Measurements from ENCODE around the gene C2CD2.

The C2CD2 gene

DNA sequence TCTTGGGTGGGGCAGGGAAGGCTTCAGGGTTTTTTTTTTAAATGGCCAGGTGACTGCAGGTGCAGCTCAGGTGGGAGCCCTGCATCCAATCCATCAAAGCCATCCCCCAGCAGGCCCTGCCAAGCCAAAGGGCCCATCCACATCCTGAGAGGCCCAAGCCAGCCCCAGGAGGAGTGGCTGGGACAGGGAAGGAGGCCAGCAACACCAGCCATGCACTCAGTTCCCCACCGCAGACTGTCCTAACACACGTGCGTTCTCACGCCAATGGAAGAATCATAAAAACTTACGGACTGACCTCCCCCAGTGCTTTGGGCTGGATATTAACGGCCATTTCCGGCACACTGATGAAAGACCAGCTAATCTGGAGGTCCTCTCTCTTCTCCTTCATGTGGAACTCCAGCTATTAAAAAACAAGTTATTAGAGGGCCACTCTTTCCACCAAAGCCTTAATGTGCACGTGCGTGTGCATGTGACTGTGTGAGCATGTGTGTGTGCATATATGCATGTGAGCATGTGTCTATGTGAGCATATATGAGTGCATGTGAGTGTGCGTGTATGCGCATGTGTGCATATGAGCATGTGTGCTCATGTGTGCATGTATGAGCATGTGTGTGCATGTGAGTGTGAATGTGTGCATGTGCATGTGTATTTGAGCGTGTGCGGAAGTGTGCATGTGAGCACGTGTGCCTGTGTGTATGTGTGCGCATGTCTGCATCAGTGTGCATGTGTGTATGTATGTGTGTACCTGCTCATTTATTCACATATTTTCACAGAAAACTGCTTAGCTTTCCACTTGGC is 35.1 kb downstream of the C2CD2 start:
- no peak for TF ChIP-seq PAX5 (IDR thresholded peaks at IDR 0.05; ENCODE audit: insufficient read depth, low read length, severe bottlenecking)
- no peak for TF ChIP-seq POU2F2 (IDR thresholded peaks at IDR 0.05; ENCODE audit: low read depth, low read length)
- TF ChIP-seq SPI1 (IDR thresholded peaks at IDR 0.05; ENCODE audit: low read depth, low read length) = no peak
- no peak for TF ChIP-seq POLR2A (IDR thresholded peaks at IDR 0.05; ENCODE audit: low read depth, low read length)
- no peak for TF ChIP-seq POLR2AphosphoS5 (IDR thresholded peaks at IDR 0.05; ENCODE audit: low read depth, low read length)
- TF ChIP-seq TAF1 (IDR thresholded peaks at IDR 0.05; ENCODE audit: low read depth, low read length) = no peak
- FAIRE-seq (no peak), DNase-seq (ENCODE audit: insufficient read length, low spot score) (no peak)

GRCh38 chr21:41917531-41917930 is 36.3 kb downstream of the C2CD2 start:
- DNase-seq (ENCODE audit: insufficient read length, low spot score) (no peak), FAIRE-seq (peak; percentile 41)
- TF ChIP-seq POLR2AphosphoS5 (IDR thresholded peaks at IDR 0.05; ENCODE audit: low read depth, low read length) (no peak), PAX5 (IDR thresholded peaks at IDR 0.05; ENCODE audit: insufficient read depth, low read length, severe bottlenecking) (no peak), POU2F2 (IDR thresholded peaks at IDR 0.05; ENCODE audit: low read depth, low read length) (no peak), TAF1 (IDR thresholded peaks at IDR 0.05; ENCODE audit: low read depth, low read length) (no peak)

DNA sequence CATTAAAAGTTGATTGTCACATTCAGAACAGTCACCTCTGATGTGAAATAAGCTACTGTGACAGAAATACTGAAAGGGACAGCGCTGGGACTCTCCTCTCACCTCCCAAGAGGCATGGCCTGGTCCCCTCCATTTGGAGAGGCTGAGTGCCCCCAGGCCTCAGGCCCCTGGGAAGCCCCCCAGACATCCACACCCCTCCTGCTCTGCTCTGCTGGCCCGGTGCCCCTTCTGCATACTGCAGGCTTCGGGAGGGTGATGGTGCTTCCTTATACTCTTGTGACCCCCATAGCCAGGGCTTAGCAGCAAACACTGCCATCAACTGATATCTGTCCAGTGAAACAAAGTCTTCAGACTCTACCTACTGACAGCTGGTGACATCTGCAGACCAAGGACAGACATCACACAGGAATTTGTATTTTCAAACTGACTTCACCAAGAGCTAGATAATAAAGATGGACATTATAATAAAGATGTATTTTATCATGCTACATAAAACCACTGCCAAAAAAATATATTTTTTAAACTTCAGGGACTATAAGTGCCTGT is 36.9 kb downstream of the C2CD2 start:
- no peak for TF ChIP-seq TAF1 (IDR thresholded peaks at IDR 0.05; ENCODE audit: low read depth, low read length)
- no peak for TF ChIP-seq POLR2AphosphoS5 (IDR thresholded peaks at IDR 0.05; ENCODE audit: low read depth, low read length)
- TF ChIP-seq POU2F2 (IDR thresholded peaks at IDR 0.05; ENCODE audit: low read depth, low read length) = no peak
- no peak for TF ChIP-seq POLR2A (IDR thresholded peaks at IDR 0.05; ENCODE audit: low read depth, low read length)
- no peak for TF ChIP-seq PAX5 (IDR thresholded peaks at IDR 0.05; ENCODE audit: insufficient read depth, low read length, severe bottlenecking)
- TF ChIP-seq SPI1 (IDR thresholded peaks at IDR 0.05; ENCODE audit: low read depth, low read length) = no peak
- no peak for DNase-seq (ENCODE audit: insufficient read length, low spot score)
- FAIRE-seq = no peak

- no peak for FAIRE-seq
- no peak for DNase-seq (ENCODE audit: insufficient read length, low spot score)
- no peak for TF ChIP-seq PAX5 (IDR thresholded peaks at IDR 0.05; ENCODE audit: insufficient read depth, low read length, severe bottlenecking)
- no peak for TF ChIP-seq SPI1 (IDR thresholded peaks at IDR 0.05; ENCODE audit: low read depth, low read length)
- no peak for TF ChIP-seq POLR2A (IDR thresholded peaks at IDR 0.05; ENCODE audit: low read depth, low read length)
- no peak for TF ChIP-seq POLR2AphosphoS5 (IDR thresholded peaks at IDR 0.05; ENCODE audit: low read depth, low read length)
- TF ChIP-seq POU2F2 (IDR thresholded peaks at IDR 0.05; ENCODE audit: low read depth, low read length) = no peak
- TF ChIP-seq TAF1 (IDR thresholded peaks at IDR 0.05; ENCODE audit: low read depth, low read length) = no peak
These were observed 38.9 kb downstream of the C2CD2 start for GRCh38 chr21:41914965-41915364.

DNA sequence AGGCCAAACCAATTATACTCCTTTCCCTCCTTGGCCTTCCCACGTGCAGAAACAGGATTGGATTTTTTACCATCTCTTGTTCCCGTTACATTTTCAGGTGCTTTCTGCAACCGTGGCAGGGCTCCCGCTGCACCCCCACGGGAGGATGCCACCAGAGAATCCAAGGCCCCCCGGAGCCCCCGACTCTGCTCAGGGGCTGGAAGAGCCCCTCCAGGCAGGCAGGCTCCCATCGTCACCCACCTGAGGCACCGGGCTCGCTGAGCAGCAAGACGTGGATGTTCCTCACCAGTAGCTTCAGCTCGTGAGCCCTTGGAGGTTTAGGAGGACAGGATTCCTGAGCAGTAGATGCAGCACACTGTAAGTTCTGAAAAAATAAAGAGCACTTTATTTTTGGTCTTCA is 39.5 kb downstream of the C2CD2 start:
- TF ChIP-seq TAF1 (IDR thresholded peaks at IDR 0.05; ENCODE audit: low read depth, low read length) = no peak
- no peak for TF ChIP-seq POLR2A (IDR thresholded peaks at IDR 0.05; ENCODE audit: low read depth, low read length)
- no peak for TF ChIP-seq POLR2AphosphoS5 (IDR thresholded peaks at IDR 0.05; ENCODE audit: low read depth, low read length)
- no peak for TF ChIP-seq PAX5 (IDR thresholded peaks at IDR 0.05; ENCODE audit: insufficient read depth, low read length, severe bottlenecking)
- TF ChIP-seq SPI1 (IDR thresholded peaks at IDR 0.05; ENCODE audit: low read depth, low read length) = no peak
- TF ChIP-seq POU2F2 (IDR thresholded peaks at IDR 0.05; ENCODE audit: low read depth, low read length) = no peak
- DNase-seq (ENCODE audit: insufficient read length, low spot score) = no peak
- FAIRE-seq = no peak

GRCh38 chr21:41913230-41913629 is 40.6 kb downstream of the C2CD2 start:
- FAIRE-seq = no peak
- TF ChIP-seq SPI1 (IDR thresholded peaks at IDR 0.05; ENCODE audit: low read depth, low read length) = no peak
- TF ChIP-seq PAX5 (IDR thresholded peaks at IDR 0.05; ENCODE audit: insufficient read depth, low read length, severe bottlenecking) = no peak
- TF ChIP-seq POU2F2 (IDR thresholded peaks at IDR 0.05; ENCODE audit: low read depth, low read length) = no peak
- no peak for TF ChIP-seq TAF1 (IDR thresholded peaks at IDR 0.05; ENCODE audit: low read depth, low read length)
- TF ChIP-seq POLR2A (IDR thresholded peaks at IDR 0.05; ENCODE audit: low read depth, low read length) = no peak
- no peak for TF ChIP-seq POLR2AphosphoS5 (IDR thresholded peaks at IDR 0.05; ENCODE audit: low read depth, low read length)
- no peak for DNase-seq (ENCODE audit: insufficient read length, low spot score)

DNA sequence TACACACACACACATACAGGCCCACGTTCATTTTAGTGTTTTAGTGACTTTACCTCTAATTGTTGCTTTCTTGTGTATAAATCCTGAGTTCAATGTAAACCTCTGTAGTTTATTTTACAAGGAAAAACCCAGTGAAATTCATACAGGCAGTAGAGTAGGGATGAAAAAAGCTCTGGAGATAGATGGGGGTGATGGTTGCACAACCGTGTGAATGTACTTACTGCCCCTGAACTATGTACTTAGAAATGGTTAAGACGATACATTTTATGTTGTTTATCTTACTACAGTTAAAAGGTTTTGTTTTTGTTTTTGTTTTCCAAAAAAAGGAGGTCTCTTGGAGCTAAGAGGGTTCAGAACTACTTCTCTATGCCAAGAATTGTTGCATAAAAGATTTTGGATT is 45.0 kb downstream of the C2CD2 start:
- FAIRE-seq = no peak

DNA sequence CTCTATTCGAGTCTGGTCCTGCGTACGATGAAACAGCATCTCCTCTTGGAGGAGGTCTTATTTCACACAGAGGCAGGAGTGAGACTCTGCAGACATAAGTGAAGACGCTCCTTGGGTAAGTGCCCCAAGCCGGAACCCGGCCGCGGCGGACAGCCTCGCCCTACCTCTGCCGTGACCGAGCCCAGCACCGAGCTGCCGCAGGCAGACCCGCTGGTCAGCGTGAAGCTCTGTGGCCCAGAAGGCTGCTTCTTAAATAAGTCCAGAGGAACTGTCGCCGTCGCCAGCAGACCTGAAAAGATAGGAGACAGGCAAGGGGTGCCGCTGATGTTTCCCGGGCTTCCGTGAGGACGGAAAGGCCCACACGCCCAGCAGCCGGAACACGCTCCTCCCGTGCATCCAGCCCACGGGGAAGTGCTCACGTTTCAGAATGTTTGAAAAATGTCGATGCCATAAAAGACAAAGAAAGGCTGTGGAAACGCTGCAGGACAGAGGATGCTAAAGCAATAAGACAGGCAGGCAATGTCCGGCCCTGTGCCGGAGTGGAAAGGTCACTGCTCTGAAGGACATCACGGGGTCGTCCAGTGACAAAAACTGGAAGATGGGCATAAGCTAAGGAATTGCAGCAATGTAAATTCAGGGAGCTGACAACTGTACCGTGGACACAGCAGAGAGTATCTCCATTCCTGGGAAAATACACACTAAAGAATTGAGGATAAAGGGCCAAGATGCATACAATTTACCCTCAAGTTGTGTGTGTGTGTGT is 46.1 kb downstream of the C2CD2 start:
- FAIRE-seq (no peak), DNase-seq (ENCODE audit: insufficient read length, low spot score) (no peak)
- TF ChIP-seq SPI1 (IDR thresholded peaks at IDR 0.05; ENCODE audit: low read depth, low read length) (no peak), POLR2AphosphoS5 (IDR thresholded peaks at IDR 0.05; ENCODE audit: low read depth, low read length) (no peak), POU2F2 (IDR thresholded peaks at IDR 0.05; ENCODE audit: low read depth, low read length) (no peak), PAX5 (IDR thresholded peaks at IDR 0.05; ENCODE audit: insufficient read depth, low read length, severe bottlenecking) (no peak), POLR2A (IDR thresholded peaks at IDR 0.05; ENCODE audit: low read depth, low read length) (no peak), TAF1 (IDR thresholded peaks at IDR 0.05; ENCODE audit: low read depth, low read length) (no peak)

More for the DNA sequence above, 45.0 kb downstream of the C2CD2 start:
- TF ChIP-seq PAX5 (IDR thresholded peaks at IDR 0.05; ENCODE audit: insufficient read depth, low read length, severe bottlenecking) (no peak), POLR2AphosphoS5 (IDR thresholded peaks at IDR 0.05; ENCODE audit: low read depth, low read length) (no peak), POLR2A (IDR thresholded peaks at IDR 0.05; ENCODE audit: low read depth, low read length) (no peak), POU2F2 (IDR thresholded peaks at IDR 0.05; ENCODE audit: low read depth, low read length) (no peak), SPI1 (IDR thresholded peaks at IDR 0.05; ENCODE audit: low read depth, low read length) (no peak), TAF1 (IDR thresholded peaks at IDR 0.05; ENCODE audit: low read depth, low read length) (no peak)
- DNase-seq (ENCODE audit: insufficient read length, low spot score) = no peak

GRCh38 chr21:41906770-41907169 is 47.0 kb downstream of the C2CD2 start:
- DNase-seq (ENCODE audit: insufficient read length, low spot score) (no peak), FAIRE-seq (no peak)

More at GRCh38 chr21:41906770-41907169, 47.0 kb downstream of the C2CD2 start:
- TF ChIP-seq POLR2A (IDR thresholded peaks at IDR 0.05; ENCODE audit: low read depth, low read length) (no peak), POLR2AphosphoS5 (IDR thresholded peaks at IDR 0.05; ENCODE audit: low read depth, low read length) (no peak), PAX5 (IDR thresholded peaks at IDR 0.05; ENCODE audit: insufficient read depth, low read length, severe bottlenecking) (no peak), SPI1 (IDR thresholded peaks at IDR 0.05; ENCODE audit: low read depth, low read length) (no peak), POU2F2 (IDR thresholded peaks at IDR 0.05; ENCODE audit: low read depth, low read length) (no peak), TAF1 (IDR thresholded peaks at IDR 0.05; ENCODE audit: low read depth, low read length) (no peak)

All from GM12891 (cell line).